PFSK-1 (cell line): ENCODE results near the gene SP8.

Experiments
- POLR2AphosphoS5 ChIP-seq: IDR thresholded peaks from 2 replicates; pipeline ENCODE4 v1.6.1; 2012; ENCODE audit warnings: low read depth, mild to moderate bottlenecking, control low read depth, low read length, moderate library complexity
- SIN3A ChIP-seq: IDR thresholded peaks from 2 replicates; pipeline ENCODE4 v1.6.1; 2012; ENCODE audit warnings: mild to moderate bottlenecking, low read length, moderate library complexity, borderline replicate concordance; ENCODE audit not compliant: insufficient read depth
- TAF1 ChIP-seq: IDR thresholded peaks from 2 replicates; pipeline ENCODE4 v1.6.1; 2012; ENCODE audit warnings: low read length, control low read depth, borderline replicate concordance; ENCODE audit not compliant: insufficient read depth

DNA sequence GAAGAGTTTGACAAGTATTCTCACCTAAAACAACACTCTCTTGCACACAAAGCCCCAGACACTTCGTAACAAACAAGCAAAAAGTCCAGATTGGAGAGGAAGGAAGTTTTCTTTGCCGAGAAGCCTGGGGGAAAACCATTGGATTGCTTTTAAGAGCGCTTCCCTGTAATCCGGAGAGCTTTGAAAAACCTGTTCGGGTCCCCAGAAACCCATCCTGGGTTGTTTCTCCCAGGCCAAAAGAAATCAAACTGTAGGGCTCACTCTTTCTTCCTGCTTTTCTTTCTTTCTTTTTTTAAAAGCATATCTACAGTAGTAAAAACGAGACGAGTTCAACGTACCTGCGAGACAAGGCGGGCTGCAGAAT lies 655 bp downstream of the SP8 start:
- no peak for TF ChIP-seq TAF1
- no peak for TF ChIP-seq POLR2AphosphoS5
- TF ChIP-seq SIN3A, result no peak
